Measurements from ENCODE around the gene ATP13A3. TPM values are rescaled to one million over a fixed set of nuclear protein-coding genes. Genes with fewer than 3 reads are reported as not detected.

Gene ATP13A3
- total RNA-seq, 1 donor from 2014 or later: 80.3 TPM

GRCh38 chr3:194471863-194472262, 14.9 kb downstream of the ATP13A3 start:
- DNase-seq (ENCODE audit: extremely low spot score, unreplicated experiment): no peak
- Mint-ChIP-seq H3K4me3 (no peak overlapping the region), H3K27me3 (no peaks in the 10 kb centered on the region), H3K36me3 (no peaks in the 10 kb centered on the region), H3K4me1 (ENCODE audit: unreplicated experiment) (peaks cover 16% of the 10 kb centered on the region), H3K27ac (peak overlapping the region; percentile 23), H3K9me3 (no peaks in the 10 kb centered on the region)
- TF ChIP-seq CTCF (conservative IDR thresholded peaks at IDR 0.05): no peak

GRCh38 chr3:194470615-194471014, 16.2 kb downstream of the ATP13A3 start:
- no peak for TF ChIP-seq CTCF (conservative IDR thresholded peaks at IDR 0.05)
- Mint-ChIP-seq H3K27me3 (no peaks in the 10 kb centered on the region), H3K4me3 (no peak overlapping the region), H3K27ac (no peak overlapping the region), H3K36me3 (no peaks in the 10 kb centered on the region), H3K4me1 (ENCODE audit: unreplicated experiment) (peaks cover 16% of the 10 kb centered on the region), H3K9me3 (no peaks in the 10 kb centered on the region)
- DNase-seq (ENCODE audit: extremely low spot score, unreplicated experiment): no peak

GRCh38 chr3:194469977-194470376, 16.8 kb downstream of the ATP13A3 start:
- no peaks in the 10 kb centered on the region for H3K27me3 Mint-ChIP-seq
- no peak for DNase-seq (ENCODE audit: extremely low spot score, unreplicated experiment)
- H3K4me3 Mint-ChIP-seq: no peak overlapping the region
- H3K36me3 Mint-ChIP-seq: peaks cover 5% of the 10 kb centered on the region
- no peaks in the 10 kb centered on the region for H3K9me3 Mint-ChIP-seq
- H3K27ac Mint-ChIP-seq: no peak overlapping the region
- no peak for TF ChIP-seq CTCF (conservative IDR thresholded peaks at IDR 0.05)
- H3K4me1 Mint-ChIP-seq (ENCODE audit: unreplicated experiment): peaks cover 16% of the 10 kb centered on the region

GRCh38 chr3:194468086-194468485, 18.7 kb downstream of the ATP13A3 start:
- no peak for TF ChIP-seq CTCF (conservative IDR thresholded peaks at IDR 0.05)
- DNase-seq (ENCODE audit: extremely low spot score, unreplicated experiment): no peak
- Mint-ChIP-seq H3K4me3 (no peak overlapping the region), H3K36me3 (peaks cover 7% of the 10 kb centered on the region), H3K9me3 (no peaks in the 10 kb centered on the region), H3K27me3 (no peaks in the 10 kb centered on the region), H3K27ac (no peak overlapping the region), H3K4me1 (ENCODE audit: unreplicated experiment) (peaks cover 16% of the 10 kb centered on the region)

- Mint-ChIP-seq H3K4me1 (ENCODE audit: unreplicated experiment) (peaks cover 9% of the 10 kb centered on the region), H3K9me3 (no peaks in the 10 kb centered on the region), H3K27me3 (no peaks in the 10 kb centered on the region), H3K4me3 (no peak overlapping the region), H3K27ac (no peak overlapping the region), H3K36me3 (peaks cover 7% of the 10 kb centered on the region)
- TF ChIP-seq CTCF (conservative IDR thresholded peaks at IDR 0.05): no peak
- DNase-seq (ENCODE audit: extremely low spot score, unreplicated experiment): no peak
These were observed 19.9 kb downstream of the ATP13A3 start for GRCh38 chr3:194466761-194467356.

All from type B pancreatic cell (in vitro differentiated cells).